ENCODE data around the gene RFXAP. TPM values are rescaled to one million over a fixed set of nuclear protein-coding genes. Genes with fewer than 3 reads are reported as not detected.
A peak's percentile ranks its signal among the peaks of the same experiment; 100 is the strongest.

The RFXAP gene
- total RNA-seq, result 0.53 and 1.5 TPM in 2 replicates

- DNase-seq (ENCODE audit: low read depth), result peak; percentile 65
- no peak for FAIRE-seq
- TF ChIP-seq CTCF (IDR thresholded peaks at IDR 0.05; ENCODE audit: insufficient read depth, low read length, severe bottlenecking), result no peak
Observed at GRCh38 chr13:36818804-36819738, at the start of gene RFXAP. RFXAP (plus strand) TSS chr13:36819222; CDS start chr13:36819358, 136 bp downstream.

GRCh38 chr13:36769545-36769944, 49.5 kb upstream of the RFXAP start:
- Histone ChIP-seq H3K4me3 (ENCODE audit: low read depth, low read length) (no peak overlapping the region), H3K36me3 (ENCODE audit: control insufficient read depth, insufficient read depth, low read length) (no peaks in the 10 kb centered on the region), H3K27me3 (ENCODE audit: control insufficient read depth, insufficient read depth, low read length) (no peaks in the 10 kb centered on the region)
- FAIRE-seq, result no peak
- TF ChIP-seq CTCF (IDR thresholded peaks at IDR 0.05; ENCODE audit: insufficient read depth, low read length, severe bottlenecking), result no peak
- no peak for DNase-seq (ENCODE audit: low read depth)

More at GRCh38 chr13:36818804-36819738, at the start of gene RFXAP:
- H3K27me3 ChIP-seq (ENCODE audit: control insufficient read depth, insufficient read depth, low read length), result no peaks in the 10 kb centered on the region
- H3K36me3 ChIP-seq (ENCODE audit: control insufficient read depth, insufficient read depth, low read length), result no peaks in the 10 kb centered on the region
- peak within 1 kb of the TSS; percentile 85 for H3K4me3 ChIP-seq (ENCODE audit: low read depth, low read length)

GRCh38 chr13:36770741-36771140, 48.3 kb upstream of the RFXAP start:
- DNase-seq (ENCODE audit: low read depth) (no peak), FAIRE-seq (no peak)
- Histone ChIP-seq H3K27me3 (ENCODE audit: control insufficient read depth, insufficient read depth, low read length) (no peaks in the 10 kb centered on the region), H3K36me3 (ENCODE audit: control insufficient read depth, insufficient read depth, low read length) (no peaks in the 10 kb centered on the region), H3K4me3 (ENCODE audit: low read depth, low read length) (no peak overlapping the region)
- TF ChIP-seq CTCF (IDR thresholded peaks at IDR 0.05; ENCODE audit: insufficient read depth, low read length, severe bottlenecking), result no peak

- DNase-seq (ENCODE audit: low read depth) (no peak), FAIRE-seq (no peak)
- no peak for TF ChIP-seq CTCF (IDR thresholded peaks at IDR 0.05; ENCODE audit: insufficient read depth, low read length, severe bottlenecking)
- Histone ChIP-seq H3K4me3 (ENCODE audit: low read depth, low read length) (no peak overlapping the region), H3K27me3 (ENCODE audit: control insufficient read depth, insufficient read depth, low read length) (no peaks in the 10 kb centered on the region), H3K36me3 (ENCODE audit: control insufficient read depth, insufficient read depth, low read length) (no peaks in the 10 kb centered on the region)
Observed at GRCh38 chr13:36772853-36773252, 46.2 kb upstream of the RFXAP start.

- DNase-seq (ENCODE audit: low read depth) (no peak), FAIRE-seq (no peak)
- TF ChIP-seq CTCF (IDR thresholded peaks at IDR 0.05; ENCODE audit: insufficient read depth, low read length, severe bottlenecking), result no peak
- no peaks in the 10 kb centered on the region for H3K27me3 ChIP-seq (ENCODE audit: control insufficient read depth, insufficient read depth, low read length)
- H3K36me3 ChIP-seq (ENCODE audit: control insufficient read depth, insufficient read depth, low read length), result no peaks in the 10 kb centered on the region
- H3K4me3 ChIP-seq (ENCODE audit: low read depth, low read length), result no peak overlapping the region
Observed at GRCh38 chr13:36774931-36775330, 44.1 kb upstream of the RFXAP start.

Data from bronchial epithelial cell (primary cell).